Neural cell (in vitro differentiated cells): Measurements from ENCODE around the gene CACNG6. TPM values are rescaled to one million over a fixed set of nuclear protein-coding genes. Genes with fewer than 3 reads are reported as not detected.

ENCODE experiments used
- H2AFZ ChIP-seq: fragments of 200-600, 300-800 bp; sonication (generic), shearing (Covaris generic); 2 replicates; pipeline ENCODE4 v1.6.0; 2014; ENCODE audit warnings: low read depth, mild to moderate bottlenecking, antibody characterized with exemption, low read length, moderate library complexity
- H3F3A ChIP-seq: fragments of 200-600 bp; shearing (Covaris generic); 2 replicates; pipeline ENCODE4 v1.6.1; 2016; ENCODE audit warnings: mild to moderate bottlenecking, moderate library complexity, mixed read lengths, antibody characterized with exemption, low read length; ENCODE audit not compliant: insufficient read depth, poor library complexity, severe bottlenecking
- H3K27ac ChIP-seq: fragments of 200-600, 300-800 bp; sonication (generic), shearing (Covaris generic); 2 replicates; pipeline ENCODE4 v1.5.1; 2014; ENCODE audit warnings: mild to moderate bottlenecking, low read length, moderate library complexity
- H3K27me3 ChIP-seq: fragments of 300-800, 200-600 bp; sonication (generic), shearing (Covaris generic); 2 replicates; pipeline ENCODE4 v1.6.0; 2014; ENCODE audit warnings: mild to moderate bottlenecking, low read depth, low read length, moderate library complexity; ENCODE audit not compliant: insufficient read depth
- H3K36me3 ChIP-seq: fragments of 300-800, 200-600 bp; sonication (generic), shearing (Covaris generic); 2 replicates; pipeline ENCODE4 v1.5.1; 2014; ENCODE audit warnings: mild to moderate bottlenecking, antibody characterized with exemption, low read length, moderate library complexity; ENCODE audit not compliant: insufficient read depth
- H3K4me2 ChIP-seq: fragments of 300-800, 200-600 bp; sonication (generic), shearing (Covaris generic); 2 replicates; pipeline ENCODE4 v1.6.0; 2014; ENCODE audit warnings: mild to moderate bottlenecking, low read length
- H3K4me3 ChIP-seq: fragments of 300-800, 200-600 bp; sonication (generic), shearing (Covaris generic); 2 replicates; pipeline ENCODE4 v1.5.1; 2014; ENCODE audit warnings: mild to moderate bottlenecking, low read length, moderate library complexity
- H3K79me2 ChIP-seq: fragments of 200-600 bp; shearing (Covaris generic); replicated peaks from 2 replicates; pipeline ENCODE4 v1.6.0; 2014; ENCODE audit warnings: mild to moderate bottlenecking, low read length, moderate library complexity; ENCODE audit not compliant: insufficient read depth
- H3K9ac ChIP-seq: fragments of 300-800, 200-600 bp; sonication (generic), shearing (Covaris generic); 2 replicates; pipeline ENCODE4 v1.6.1; 2016; ENCODE audit warnings: mild to moderate bottlenecking, low read length, mixed read lengths
- H3K9me2 ChIP-seq: fragments of 200-600 bp; shearing (Covaris generic); 2 replicates; pipeline ENCODE4 v1.6.1; 2016; ENCODE audit warnings: mild to moderate bottlenecking, low read length, mixed read lengths; ENCODE audit not compliant: insufficient read depth
- H3K9me3 ChIP-seq: fragments of 200-600, 300-800 bp; sonication (generic), shearing (Covaris generic); 2 replicates; pipeline ENCODE4 v1.6.1; 2016; ENCODE audit warnings: mild to moderate bottlenecking, mixed run types, low read length, moderate library complexity, mixed read lengths
- H4K20me1 ChIP-seq: fragments of 200-600 bp; shearing (Covaris generic); 2 replicates; pipeline ENCODE4 v1.6.1; 2016; ENCODE audit warnings: mild to moderate bottlenecking, mixed run types; ENCODE audit not compliant: insufficient read depth
- CTCF ChIP-seq: fragments of 450-650 bp; IDR thresholded peaks from 2 replicates; pipeline ENCODE4 v1.5.1; 2014; ENCODE audit warnings: antibody characterized with exemption, mild to moderate bottlenecking, moderate library complexity; ENCODE audit not compliant: poor library complexity, severe bottlenecking
- EP300 ChIP-seq: fragments of 450-650 bp; conservative IDR thresholded peaks from 2 replicates; pipeline ENCODE4 v1.6.1; 2014; ENCODE audit warnings: antibody characterized with exemption, mild to moderate bottlenecking, moderate library complexity; ENCODE audit not compliant: poor library complexity, severe bottlenecking
- EZH2 ChIP-seq: fragments of 200-600, 300-800 bp; shearing (Covaris generic), sonication (generic); IDR thresholded peaks from 2 replicates; pipeline ENCODE4 v1.6.1; 2014; ENCODE audit warnings: antibody characterized with exemption, low read length, borderline replicate concordance, mild to moderate bottlenecking; ENCODE audit not compliant: insufficient read depth, poor library complexity, severe bottlenecking
- MXI1 ChIP-seq: fragments of 450-650 bp; conservative IDR thresholded peaks from 2 replicates; pipeline ENCODE4 v1.6.1; 2014; ENCODE audit warnings: antibody characterized with exemption, mild to moderate bottlenecking; ENCODE audit not compliant: poor library complexity, severe bottlenecking
- POLR2AphosphoS5 ChIP-seq: IDR thresholded peaks from 2 replicates; pipeline ENCODE4 v1.6.1; 2012
- RAD21 ChIP-seq: fragments of 450-650 bp; conservative IDR thresholded peaks from 2 replicates; pipeline ENCODE4 v1.6.1; 2014; ENCODE audit warnings: antibody characterized with exemption, mild to moderate bottlenecking, moderate library complexity
- REST ChIP-seq: IDR thresholded peaks from 2 replicates; pipeline ENCODE4 v1.6.1; 2012; ENCODE audit warnings: borderline replicate concordance
- SMC3 ChIP-seq: fragments of 450-650 bp; conservative IDR thresholded peaks from 2 replicates; pipeline ENCODE4 v1.6.1; 2014; ENCODE audit warnings: antibody characterized with exemption, mild to moderate bottlenecking, moderate library complexity; ENCODE audit not compliant: poor library complexity
- TAF1 ChIP-seq: IDR thresholded peaks from 2 replicates; pipeline ENCODE4 v1.6.1; 2012; ENCODE audit warnings: low read depth
- polyA plus RNA-seq: library from polyadenylated mRNA; depleted of rRNA; stranded (reverse); fragments of >200 nt; gene quantifications from 2 replicates; pipeline ENCODE4 v1.2.3, GENCODE V29; 2014

The CACNG6 gene
- polyA plus RNA-seq, 1 donor from 2014 or later = 0.28 TPM

- H3K36me3 ChIP-seq = no peaks in the 10 kb centered on the region
- H3K4me3 ChIP-seq = no peak overlapping the region
- H3K27me3 ChIP-seq = no peaks in the 10 kb centered on the region
- H2AFZ ChIP-seq = no peak overlapping the region
- no peaks in the 10 kb centered on the region for H3F3A ChIP-seq
- H3K27ac ChIP-seq = no peak overlapping the region
- H4K20me1 ChIP-seq = no peaks in the 10 kb centered on the region
- no peaks in the 10 kb centered on the region for H3K9me2 ChIP-seq
- H3K9me3 ChIP-seq = no peaks in the 10 kb centered on the region
- H3K79me2 ChIP-seq = no peaks in the 10 kb centered on the region
- no peak overlapping the region for H3K9ac ChIP-seq
- TF ChIP-seq RAD21 (no peak), TAF1 (no peak), SMC3 (no peak), REST (no peak), EZH2 (no peak)
- no peak overlapping the region for H3K4me2 ChIP-seq
These were observed 35.2 kb downstream of the CACNG6 start for GRCh38 chr19:54026656-54027055.

GRCh38 chr19:54029301-54029700, 37.9 kb downstream of the CACNG6 start:
- Histone ChIP-seq H3K79me2 (no peaks in the 10 kb centered on the region), H3K9ac (no peak overlapping the region), H3K4me2 (no peak overlapping the region), H3K9me3 (no peaks in the 10 kb centered on the region), H3F3A (no peaks in the 10 kb centered on the region), H4K20me1 (no peaks in the 10 kb centered on the region), H3K27ac (no peak overlapping the region), H3K36me3 (no peaks in the 10 kb centered on the region), H3K4me3 (no peak overlapping the region), H3K27me3 (no peaks in the 10 kb centered on the region), H2AFZ (no peak overlapping the region), H3K9me2 (no peaks in the 10 kb centered on the region)
- no peak for TF ChIP-seq POLR2AphosphoS5
- TF ChIP-seq SMC3 = no peak
- no peak for TF ChIP-seq RAD21
- TF ChIP-seq MXI1 = no peak
- TF ChIP-seq EP300 = no peak
- TF ChIP-seq EZH2 = no peak
- TF ChIP-seq TAF1 = no peak
- no peak for TF ChIP-seq REST
- TF ChIP-seq CTCF = no peak
